Liver (tissue), 9 donors: ENCODE measurements around the gene FNBP1. TPM values are rescaled to one million over a fixed set of nuclear protein-coding genes. Genes with fewer than 3 reads are reported as not detected.

Source experiments
- DNase-seq: peaks from one replicate; pipeline ENCODE4 v3.0.0-alpha.2; 2017; ENCODE audit warnings: low spot score
- H3K27ac ChIP-seq, 2 donors: one replicate each; pipeline ENCODE4 v1.7.0; 2013; ENCODE audit warnings: inconsistent platforms in 2 of 2, low read length in 2 of 2, control low read depth in 1 of 2, low read depth in 1 of 2, mild to moderate bottlenecking in 1 of 2
- H3K27me3 ChIP-seq, 4 donors: one replicate each; pipeline versions ENCODE4 v1.6.1 to v1.7.0; 2013; ENCODE audit warnings: low read length in 3 of 4, inconsistent platforms in 1 of 4, mild to moderate bottlenecking in 1 of 4, moderate library complexity in 1 of 4; ENCODE audit not compliant: control insufficient read depth in 4 of 4, insufficient read depth in 4 of 4
- H3K36me3 ChIP-seq, 4 donors: one replicate each; pipeline versions ENCODE4 v1.6.1 to v1.7.0; 2013; ENCODE audit warnings: low read length in 3 of 4, mild to moderate bottlenecking in 3 of 4, low read depth in 1 of 4, moderate library complexity in 1 of 4; ENCODE audit not compliant: control insufficient read depth in 4 of 4, insufficient read depth in 3 of 4
- H3K4me1 ChIP-seq, 4 donors: one replicate each; pipeline versions ENCODE4 v1.6.1 to v1.7.0; 2013; ENCODE audit warnings: low read length in 3 of 4, mild to moderate bottlenecking in 3 of 4, moderate library complexity in 1 of 4; ENCODE audit not compliant: control insufficient read depth in 4 of 4, insufficient read depth in 4 of 4
- H3K4me3 ChIP-seq, 3 donors: one replicate each; pipeline versions ENCODE4 v1.6.1 to v1.7.0; 2013; ENCODE audit warnings: low read length in 3 of 3, control low read depth in 1 of 3, low read depth in 1 of 3, mild to moderate bottlenecking in 1 of 3
- H3K9ac ChIP-seq, 2 donors: one replicate each; pipeline ENCODE4 v1.7.0; 2013; ENCODE audit warnings: low read length in 2 of 2, mild to moderate bottlenecking in 2 of 2, moderate library complexity in 2 of 2, control low read depth in 1 of 2, low read depth in 1 of 2
- H3K9me3 ChIP-seq, 4 donors: one replicate each; pipeline versions ENCODE4 v1.6.1 to v1.7.0; 2013; ENCODE audit warnings: low read length in 3 of 4; ENCODE audit not compliant: control insufficient read depth in 4 of 4
- EGR1 ChIP-seq, 2 donors: IDR thresholded peaks; 2 replicates each; pipeline ENCODE4 v1.6.1; 2016 to 2018; ENCODE audit warnings: antibody characterized with exemption in 2 of 2, low read depth in 2 of 2
- FOXA1 ChIP-seq: IDR thresholded peaks from 2 replicates; pipeline ENCODE4 v1.6.1; 2016; ENCODE audit warnings: antibody characterized with exemption
- FOXA2 ChIP-seq: IDR thresholded peaks from 2 replicates; pipeline ENCODE4 v1.6.1; 2016; ENCODE audit warnings: antibody characterized with exemption
- GABPA ChIP-seq, 2 donors: IDR thresholded peaks in 1 of 2; conservative IDR thresholded peaks in 1 of 2; 2 replicates each; pipeline ENCODE4 v1.6.1; 2016; ENCODE audit warnings: antibody characterized with exemption in 2 of 2, mild to moderate bottlenecking in 1 of 2, moderate library complexity in 1 of 2
- HNF4A ChIP-seq, 2 donors: conservative IDR thresholded peaks; 2 replicates each; pipeline ENCODE4 v1.6.1; 2016; ENCODE audit warnings: antibody characterized with exemption in 2 of 2, mild to moderate bottlenecking in 2 of 2
- HNF4G ChIP-seq: IDR thresholded peaks from 2 replicates; pipeline ENCODE4 v1.6.1; 2016; ENCODE audit warnings: antibody characterized with exemption
- JUND ChIP-seq, 2 donors: IDR thresholded peaks; 2 replicates each; pipeline ENCODE4 v1.6.1; 2016; ENCODE audit warnings: antibody characterized with exemption in 2 of 2
- NR2F2 ChIP-seq: IDR thresholded peaks from 2 replicates; pipeline ENCODE4 v1.6.1; 2016; ENCODE audit warnings: antibody characterized with exemption
- RAD21 ChIP-seq, 2 donors: IDR thresholded peaks; 2 replicates each; pipeline ENCODE4 v1.6.1; 2016; ENCODE audit warnings: antibody characterized with exemption in 2 of 2, mild to moderate bottlenecking in 2 of 2
- RXRA ChIP-seq, 2 donors: IDR thresholded peaks; 2 replicates each; pipeline ENCODE4 v1.6.1; 2017 to 2018; ENCODE audit warnings: antibody characterized with exemption in 2 of 2, mild to moderate bottlenecking in 1 of 2
- SP1 ChIP-seq: IDR thresholded peaks from 2 replicates; pipeline ENCODE4 v1.6.1; 2018; ENCODE audit warnings: antibody characterized with exemption, mild to moderate bottlenecking
- TAF1 ChIP-seq: conservative IDR thresholded peaks from 2 replicates; pipeline ENCODE4 v1.6.1; 2016; ENCODE audit warnings: antibody characterized with exemption, mild to moderate bottlenecking
- YY1 ChIP-seq: IDR thresholded peaks from 2 replicates; pipeline ENCODE4 v1.6.1; 2016; ENCODE audit warnings: antibody characterized with exemption, mild to moderate bottlenecking
- WGBS: extraction: QIAGEN DNeasy Blood & Tissue Kit; methylation state at CpG from one replicate; pipeline ENCODE4 v1.1.7; 2013; 5-methylcytosine and 5-hydroxymethylcytosine counted together
- polyA plus RNA-seq, 2 donors: library from polyadenylated mRNA; stranded (reverse) in 1 of 2; unstranded in 1 of 2; fragments of 200-250 nt in 1 of 2; fragments of >200 nt in 1 of 2; fragmentation: Nextera tagmentation in 1 of 2; extraction: Ambion mirVana in 1 of 2; gene quantifications; one replicate each; pipeline versions ENCODE4 v1.2.1 to v1.2.3, GENCODE V29; 2013 to 2015
- total RNA-seq, 2 donors: library from RNA; depleted of rRNA; stranded (reverse); fragments of >200 nt; gene quantifications; one replicate each; pipeline ENCODE4 v1.2.3, GENCODE V29; 2014
- TF ChIP-seq, protein P1 (sequence below): IDR thresholded peaks from 2 replicates; pipeline ENCODE4 v1.6.1; 2016; ENCODE audit warnings: antibody characterized with exemption
- TF ChIP-seq, protein P2 (sequence below): fragments of 150-350 bp; IDR thresholded peaks from 2 replicates; pipeline ENCODE4 v1.5.1; 2017; ENCODE audit warnings: improper control_type of control experiment, low read depth, low read length; ENCODE audit not compliant: missing input control
- TF ChIP-seq, protein P3 (sequence below): IDR thresholded peaks from 2 replicates; pipeline ENCODE4 v1.6.1; 2016; ENCODE audit warnings: antibody characterized with exemption
- TF ChIP-seq, protein P4 (sequence below): IDR thresholded peaks from 2 replicates; pipeline ENCODE4 v1.6.1; 2016; ENCODE audit warnings: antibody characterized with exemption, mild to moderate bottlenecking
- TF ChIP-seq, protein P5 (sequence below): IDR thresholded peaks from 2 replicates; pipeline ENCODE4 v1.6.1; 2016; ENCODE audit warnings: antibody characterized with exemption
- donor health status: healthy.
- donor health status: healthy.
- donor health status: healthy.
- donor health status: healthy.
- donor health status: healthy.

FNBP1 gene
- total and polyA plus RNA-seq, 4 donors: 6.6 to 15.6 (median 12.3) TPM

DNA sequence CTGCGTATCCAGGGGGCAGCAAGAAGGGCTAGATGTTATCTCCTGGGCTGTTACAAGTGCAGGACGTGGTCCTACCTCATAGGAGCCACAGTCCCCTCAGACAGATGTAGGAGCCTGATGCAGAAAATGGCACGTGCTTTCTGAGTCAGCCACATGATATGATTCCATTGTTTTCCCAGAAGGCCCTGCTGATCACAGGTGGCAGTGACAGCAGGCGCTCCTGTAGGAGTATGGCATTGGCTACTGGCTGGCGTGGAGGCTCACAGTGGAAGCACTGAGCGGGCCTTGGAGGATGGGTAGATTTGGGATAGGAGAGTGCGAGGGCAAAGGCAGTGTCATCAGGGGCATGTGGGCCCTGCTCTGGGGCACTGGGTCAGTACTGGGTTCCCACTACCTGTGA lies 185.8 kb downstream of the FNBP1 start:
- peak; percentile 31 for DNase-seq
- H3K4me1 ChIP-seq: peaks cover 0 to 3% (median 0%) of the 10 kb centered on the region in 4 donors
- TF ChIP-seq SP1 (no peak), NR2F2 (no peak), TAF1 (no peak), YY1 (no peak), HNF4G (no peak), EGR1 (IDR thresholded peaks at IDR 0.05; ENCODE audit: low read depth in 2 of 2) (no peak), RAD21 (IDR thresholded peaks at IDR 0.05) (no peak), FOXA2 (no peak), HNF4A (conservative IDR thresholded peaks at IDR 0.05) (no peak), FOXA1 (no peak), RXRA (IDR thresholded peaks at IDR 0.05) (no peak), JUND (IDR thresholded peaks at IDR 0.05) (no peak), GABPA (IDR thresholded peaks at IDR 0.05 in 1 of 2, conservative IDR thresholded peaks at IDR 0.05 in 1 of 2) (no peak)
- TF ChIP-seq, protein P1, sequence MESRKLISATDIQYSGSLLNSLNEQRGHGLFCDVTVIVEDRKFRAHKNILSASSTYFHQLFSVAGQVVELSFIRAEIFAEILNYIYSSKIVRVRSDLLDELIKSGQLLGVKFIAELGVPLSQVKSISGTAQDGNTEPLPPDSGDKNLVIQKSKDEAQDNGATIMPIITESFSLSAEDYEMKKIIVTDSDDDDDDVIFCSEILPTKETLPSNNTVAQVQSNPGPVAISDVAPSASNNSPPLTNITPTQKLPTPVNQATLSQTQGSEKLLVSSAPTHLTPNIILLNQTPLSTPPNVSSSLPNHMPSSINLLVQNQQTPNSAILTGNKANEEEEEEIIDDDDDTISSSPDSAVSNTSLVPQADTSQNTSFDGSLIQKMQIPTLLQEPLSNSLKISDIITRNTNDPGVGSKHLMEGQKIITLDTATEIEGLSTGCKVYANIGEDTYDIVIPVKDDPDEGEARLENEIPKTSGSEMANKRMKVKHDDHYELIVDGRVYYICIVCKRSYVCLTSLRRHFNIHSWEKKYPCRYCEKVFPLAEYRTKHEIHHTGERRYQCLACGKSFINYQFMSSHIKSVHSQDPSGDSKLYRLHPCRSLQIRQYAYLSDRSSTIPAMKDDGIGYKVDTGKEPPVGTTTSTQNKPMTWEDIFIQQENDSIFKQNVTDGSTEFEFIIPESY: no peak
- TF ChIP-seq, protein P2, sequence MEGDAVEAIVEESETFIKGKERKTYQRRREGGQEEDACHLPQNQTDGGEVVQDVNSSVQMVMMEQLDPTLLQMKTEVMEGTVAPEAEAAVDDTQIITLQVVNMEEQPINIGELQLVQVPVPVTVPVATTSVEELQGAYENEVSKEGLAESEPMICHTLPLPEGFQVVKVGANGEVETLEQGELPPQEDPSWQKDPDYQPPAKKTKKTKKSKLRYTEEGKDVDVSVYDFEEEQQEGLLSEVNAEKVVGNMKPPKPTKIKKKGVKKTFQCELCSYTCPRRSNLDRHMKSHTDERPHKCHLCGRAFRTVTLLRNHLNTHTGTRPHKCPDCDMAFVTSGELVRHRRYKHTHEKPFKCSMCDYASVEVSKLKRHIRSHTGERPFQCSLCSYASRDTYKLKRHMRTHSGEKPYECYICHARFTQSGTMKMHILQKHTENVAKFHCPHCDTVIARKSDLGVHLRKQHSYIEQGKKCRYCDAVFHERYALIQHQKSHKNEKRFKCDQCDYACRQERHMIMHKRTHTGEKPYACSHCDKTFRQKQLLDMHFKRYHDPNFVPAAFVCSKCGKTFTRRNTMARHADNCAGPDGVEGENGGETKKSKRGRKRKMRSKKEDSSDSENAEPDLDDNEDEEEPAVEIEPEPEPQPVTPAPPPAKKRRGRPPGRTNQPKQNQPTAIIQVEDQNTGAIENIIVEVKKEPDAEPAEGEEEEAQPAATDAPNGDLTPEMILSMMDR: no peak
- TF ChIP-seq, protein P3, sequence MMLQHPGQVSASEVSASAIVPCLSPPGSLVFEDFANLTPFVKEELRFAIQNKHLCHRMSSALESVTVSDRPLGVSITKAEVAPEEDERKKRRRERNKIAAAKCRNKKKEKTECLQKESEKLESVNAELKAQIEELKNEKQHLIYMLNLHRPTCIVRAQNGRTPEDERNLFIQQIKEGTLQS: no peak
- TF ChIP-seq, protein P4, sequence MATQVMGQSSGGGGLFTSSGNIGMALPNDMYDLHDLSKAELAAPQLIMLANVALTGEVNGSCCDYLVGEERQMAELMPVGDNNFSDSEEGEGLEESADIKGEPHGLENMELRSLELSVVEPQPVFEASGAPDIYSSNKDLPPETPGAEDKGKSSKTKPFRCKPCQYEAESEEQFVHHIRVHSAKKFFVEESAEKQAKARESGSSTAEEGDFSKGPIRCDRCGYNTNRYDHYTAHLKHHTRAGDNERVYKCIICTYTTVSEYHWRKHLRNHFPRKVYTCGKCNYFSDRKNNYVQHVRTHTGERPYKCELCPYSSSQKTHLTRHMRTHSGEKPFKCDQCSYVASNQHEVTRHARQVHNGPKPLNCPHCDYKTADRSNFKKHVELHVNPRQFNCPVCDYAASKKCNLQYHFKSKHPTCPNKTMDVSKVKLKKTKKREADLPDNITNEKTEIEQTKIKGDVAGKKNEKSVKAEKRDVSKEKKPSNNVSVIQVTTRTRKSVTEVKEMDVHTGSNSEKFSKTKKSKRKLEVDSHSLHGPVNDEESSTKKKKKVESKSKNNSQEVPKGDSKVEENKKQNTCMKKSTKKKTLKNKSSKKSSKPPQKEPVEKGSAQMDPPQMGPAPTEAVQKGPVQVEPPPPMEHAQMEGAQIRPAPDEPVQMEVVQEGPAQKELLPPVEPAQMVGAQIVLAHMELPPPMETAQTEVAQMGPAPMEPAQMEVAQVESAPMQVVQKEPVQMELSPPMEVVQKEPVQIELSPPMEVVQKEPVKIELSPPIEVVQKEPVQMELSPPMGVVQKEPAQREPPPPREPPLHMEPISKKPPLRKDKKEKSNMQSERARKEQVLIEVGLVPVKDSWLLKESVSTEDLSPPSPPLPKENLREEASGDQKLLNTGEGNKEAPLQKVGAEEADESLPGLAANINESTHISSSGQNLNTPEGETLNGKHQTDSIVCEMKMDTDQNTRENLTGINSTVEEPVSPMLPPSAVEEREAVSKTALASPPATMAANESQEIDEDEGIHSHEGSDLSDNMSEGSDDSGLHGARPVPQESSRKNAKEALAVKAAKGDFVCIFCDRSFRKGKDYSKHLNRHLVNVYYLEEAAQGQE: no peak
- TF ChIP-seq, protein P5, sequence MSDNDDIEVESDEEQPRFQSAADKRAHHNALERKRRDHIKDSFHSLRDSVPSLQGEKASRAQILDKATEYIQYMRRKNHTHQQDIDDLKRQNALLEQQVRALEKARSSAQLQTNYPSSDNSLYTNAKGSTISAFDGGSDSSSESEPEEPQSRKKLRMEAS: no peak
- H3K9me3 ChIP-seq: no peaks in the 10 kb centered on the region
- no peaks in the 10 kb centered on the region for H3K27me3 ChIP-seq
- no peak overlapping the region for H3K4me3 ChIP-seq
- 96% methylated on average over 7 of the region's 7 CpGs for WGBS
- H3K36me3 ChIP-seq: peaks cover 15 to 69% (median 32%) of the 10 kb centered on the region in 4 donors
- H3K27ac ChIP-seq: no peak overlapping the region
- no peak overlapping the region for H3K9ac ChIP-seq
